Left lung (tissue), 10 donors: ENCODE results near the gene LUM. TPM values are rescaled to one million over a fixed set of nuclear protein-coding genes. Genes with fewer than 3 reads are reported as not detected.
A peak's percentile ranks its signal among the peaks of the same experiment; 100 is the strongest.

ENCODE experiments used
- ATAC-seq: fragments of 200-7000 bp; cut with Tn5 transposase; one replicate; pipeline ENCODE4 v1.9.1; 2020; ENCODE audit warnings: moderate library complexity
- DNase-seq, 4 donors: peaks; one replicate each; pipeline ENCODE4 v3.0.0-alpha.2; 2013 to 2020
- H3K27ac ChIP-seq, 2 donors: fragments of 200-600 bp; sonication (generic) in 1 of 2; one replicate each; pipeline versions ENCODE4 v1.5.0 to v1.8.0; 2020 to 2021
- H3K27me3 ChIP-seq, 2 donors: fragments of 200-600 bp; sonication (generic) in 1 of 2; one replicate each; pipeline versions ENCODE4 v1.5.0 to v1.8.0; 2020 to 2021
- H3K36me3 ChIP-seq, 2 donors: fragments of 200-600 bp; sonication (generic) in 1 of 2; one replicate each; pipeline versions ENCODE4 v1.5.0 to v1.8.0; 2020 to 2021
- H3K4me1 ChIP-seq, 2 donors: fragments of 200-600 bp; one replicate each; pipeline ENCODE4 v1.8.0; 2021
- H3K4me3 ChIP-seq, 2 donors: fragments of 200-600 bp; sonication (generic) in 1 of 2; one replicate each; pipeline versions ENCODE4 v1.5.0 to v1.8.0; 2020 to 2021; ENCODE audit warnings: mild to moderate bottlenecking in 1 of 2
- H3K9me3 ChIP-seq, 2 donors: fragments of 200-600 bp; sonication (generic) in 1 of 2; one replicate each; pipeline versions ENCODE4 v1.5.0 to v1.8.0; 2020 to 2021
- intact Hi-C, 2 donors: fragments of 100-400 bp; cut with DNase I; formaldehyde crosslinking; loops; one replicate each; pipeline versions ENCODE4 v1.11.2 to v1.14.2; 2022
- polyA plus RNA-seq, 6 donors: library from polyadenylated mRNA; unstranded; fragments of 120-200 nt; gene quantifications; one replicate each; pipeline ENCODE4 v1.2.1, GENCODE V29; 2013; ENCODE audit not compliant: insufficient read length in 6 of 6
- total RNA-seq, 2 donors: library from RNA; stranded (reverse); fragmentation: NEBNext Ultra II Directional; extraction: Animal tissue kit (Norgen Biotek cat#: 25700); gene quantifications; one replicate each; pipeline ENCODE4 v1.2.1, GENCODE V29; 2021
- TF ChIP-seq, protein P1 (sequence below), 2 donors: fragments of 200-600 bp; sonication (generic) in 1 of 2; IDR thresholded peaks; one replicate each; pipeline versions ENCODE4 v1.5.0 to v1.8.0; 2021; ENCODE audit warnings: antibody characterized with exemption in 2 of 2
- donor health status: DM: no; HTN: yes; CAD: no.
- donor health status: DM: no; HTN: no; CAD: no.

Gene LUM
- total and polyA plus RNA-seq, 8 donors: 605 to 1,088 (median 884) TPM

DNA sequence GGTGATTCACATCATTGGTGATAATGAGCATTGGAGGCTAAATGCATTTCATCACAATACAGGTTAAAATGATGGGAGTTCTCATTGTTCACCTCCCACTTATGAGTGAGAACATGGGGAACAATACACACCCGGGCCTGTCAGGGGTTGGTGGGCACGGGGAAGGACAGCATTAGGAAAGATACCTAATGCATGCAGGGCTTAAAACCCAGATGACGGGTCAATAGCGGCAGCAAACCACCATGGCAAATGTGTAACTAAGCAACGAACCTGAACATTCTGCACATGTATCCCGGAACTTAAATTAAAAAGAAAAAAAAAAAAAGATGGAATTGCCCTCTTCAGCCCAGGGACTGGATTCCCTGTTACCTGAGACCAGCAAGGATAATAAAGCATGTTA lies 2.3 kb upstream of the LUM start:
- intact Hi-C loops: no loop called here
- Histone ChIP-seq H3K4me3 (no peak overlapping the region), H3K36me3 (no peaks in the 10 kb centered on the region), H3K9me3 (no peaks in the 10 kb centered on the region), H3K4me1 (no peaks in the 10 kb centered on the region), H3K27ac (no peak overlapping the region), H3K27me3 (no peaks in the 10 kb centered on the region)
- no peak for ATAC-seq
- no peak for DNase-seq
- TF ChIP-seq, protein P1, sequence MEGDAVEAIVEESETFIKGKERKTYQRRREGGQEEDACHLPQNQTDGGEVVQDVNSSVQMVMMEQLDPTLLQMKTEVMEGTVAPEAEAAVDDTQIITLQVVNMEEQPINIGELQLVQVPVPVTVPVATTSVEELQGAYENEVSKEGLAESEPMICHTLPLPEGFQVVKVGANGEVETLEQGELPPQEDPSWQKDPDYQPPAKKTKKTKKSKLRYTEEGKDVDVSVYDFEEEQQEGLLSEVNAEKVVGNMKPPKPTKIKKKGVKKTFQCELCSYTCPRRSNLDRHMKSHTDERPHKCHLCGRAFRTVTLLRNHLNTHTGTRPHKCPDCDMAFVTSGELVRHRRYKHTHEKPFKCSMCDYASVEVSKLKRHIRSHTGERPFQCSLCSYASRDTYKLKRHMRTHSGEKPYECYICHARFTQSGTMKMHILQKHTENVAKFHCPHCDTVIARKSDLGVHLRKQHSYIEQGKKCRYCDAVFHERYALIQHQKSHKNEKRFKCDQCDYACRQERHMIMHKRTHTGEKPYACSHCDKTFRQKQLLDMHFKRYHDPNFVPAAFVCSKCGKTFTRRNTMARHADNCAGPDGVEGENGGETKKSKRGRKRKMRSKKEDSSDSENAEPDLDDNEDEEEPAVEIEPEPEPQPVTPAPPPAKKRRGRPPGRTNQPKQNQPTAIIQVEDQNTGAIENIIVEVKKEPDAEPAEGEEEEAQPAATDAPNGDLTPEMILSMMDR (IDR thresholded peaks at IDR 0.05): no peak

DNA sequence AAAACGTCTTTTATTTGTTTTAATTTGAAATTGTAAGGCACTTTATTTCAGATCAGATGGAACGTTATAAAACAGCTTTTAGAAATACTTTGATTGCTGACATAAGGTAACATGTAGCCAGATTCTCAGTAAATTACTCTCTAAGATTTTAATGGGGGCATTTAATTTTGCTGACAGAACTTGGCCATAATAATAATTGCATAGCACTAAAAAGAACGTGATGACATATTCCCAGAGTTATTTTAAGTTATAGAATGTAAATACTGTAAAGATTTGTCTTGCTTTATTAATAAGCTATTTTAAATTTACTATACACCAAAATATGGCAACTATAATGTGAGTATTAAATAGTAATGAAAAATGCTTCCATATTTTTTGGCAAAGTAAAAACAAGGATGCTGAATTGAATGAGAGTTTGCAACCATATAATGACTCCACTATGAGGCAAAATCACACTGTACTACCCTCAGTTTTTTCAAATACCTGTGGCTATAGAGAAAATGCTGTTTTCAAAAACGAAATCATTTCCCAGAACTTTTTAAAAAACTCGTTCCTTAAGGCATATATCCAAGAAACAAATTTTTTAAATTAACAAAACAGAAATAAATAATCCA lies 876 bp downstream of the LUM start:
- DNase-seq (no peak), ATAC-seq (no peak)
- Histone ChIP-seq H3K36me3 (no peaks in the 10 kb centered on the region), H3K27me3 (no peaks in the 10 kb centered on the region), H3K4me1 (no peaks in the 10 kb centered on the region), H3K27ac (peak overlapping the region; percentile 57 to 67), H3K4me3 (peak overlapping the region; percentile 10 to 20), H3K9me3 (no peaks in the 10 kb centered on the region)
- TF ChIP-seq, protein P1 (IDR thresholded peaks at IDR 0.05): no peak
- intact Hi-C loops: no loop called here

DNA sequence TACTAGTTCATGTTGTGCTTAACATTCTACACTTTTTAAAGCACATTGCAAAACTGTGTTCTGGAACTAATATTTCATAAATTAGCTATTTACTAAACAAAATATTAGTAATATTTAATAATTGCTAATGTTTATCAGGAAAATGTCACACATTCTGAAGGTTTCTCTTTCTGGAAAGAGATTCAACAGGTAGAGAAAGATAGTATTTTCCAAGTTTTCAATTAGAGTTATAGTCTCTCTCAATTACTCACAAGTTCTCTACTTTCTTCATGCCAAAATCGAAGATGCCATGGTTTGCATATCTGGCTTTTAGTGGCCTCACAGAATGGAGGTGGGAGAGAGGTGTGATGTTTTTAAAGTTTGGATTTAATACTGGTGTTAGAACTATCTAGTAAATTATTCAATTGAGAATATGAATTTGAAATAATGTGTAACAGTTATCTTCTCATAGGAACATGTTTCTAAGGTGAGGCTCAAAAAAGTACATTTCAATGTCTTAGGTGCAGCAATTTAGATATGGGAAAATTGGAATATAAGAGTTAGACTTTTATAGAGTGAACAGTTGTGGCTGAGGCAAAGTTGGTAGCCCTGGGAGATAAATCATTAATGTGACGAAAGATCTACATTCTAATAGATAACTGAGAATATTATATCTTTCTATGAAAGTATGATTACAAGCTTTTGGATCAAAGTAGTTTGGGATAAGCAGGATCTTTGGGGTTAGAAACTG lies 1.5 kb downstream of the LUM start:
- ATAC-seq: no peak
- H3K27me3 ChIP-seq: no peaks in the 10 kb centered on the region
- H3K4me1 ChIP-seq: no peaks in the 10 kb centered on the region
- TF ChIP-seq, protein P1 (IDR thresholded peaks at IDR 0.05): no peak
- H3K4me3 ChIP-seq: peak overlapping the region; percentile 10 to 20
- H3K27ac ChIP-seq: peak overlapping the region; percentile 57 to 67
- H3K9me3 ChIP-seq: no peaks in the 10 kb centered on the region
- H3K36me3 ChIP-seq: no peaks in the 10 kb centered on the region
- DNase-seq: no peak
- intact Hi-C loops: no loop called here

DNA sequence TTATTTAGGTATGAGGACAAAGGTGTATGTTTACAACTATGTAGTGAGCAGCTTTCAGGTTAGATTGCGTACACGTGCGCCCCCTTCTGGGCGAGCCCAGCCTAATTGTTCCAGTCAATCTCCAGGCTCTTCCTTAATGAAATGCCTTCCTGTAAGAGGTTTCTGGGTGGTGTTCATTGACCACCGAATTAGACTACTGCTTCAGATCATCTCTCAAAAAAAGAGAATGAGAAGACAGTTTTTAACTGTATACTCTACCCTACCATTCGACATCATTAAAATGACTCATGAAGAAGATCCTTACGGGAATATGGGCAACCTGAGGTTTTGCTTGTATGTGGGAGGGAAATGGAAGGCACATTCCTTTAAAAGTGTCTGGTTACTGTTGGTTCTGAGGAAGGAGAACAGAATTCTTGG lies 2.1 kb downstream of the LUM start:
- Histone ChIP-seq H3K9me3 (no peaks in the 10 kb centered on the region), H3K27ac (peak overlapping the region; percentile 57 to 67), H3K4me3 (peak overlapping the region; percentile 10 to 20), H3K36me3 (no peaks in the 10 kb centered on the region), H3K27me3 (no peaks in the 10 kb centered on the region), H3K4me1 (no peaks in the 10 kb centered on the region)
- DNase-seq (peak; percentile 61 to 79 (median 64)), ATAC-seq (peak; percentile 81)
- intact Hi-C loops: no loop called here
- TF ChIP-seq, protein P1 (IDR thresholded peaks at IDR 0.05): peak; percentile 38 to 63

DNA sequence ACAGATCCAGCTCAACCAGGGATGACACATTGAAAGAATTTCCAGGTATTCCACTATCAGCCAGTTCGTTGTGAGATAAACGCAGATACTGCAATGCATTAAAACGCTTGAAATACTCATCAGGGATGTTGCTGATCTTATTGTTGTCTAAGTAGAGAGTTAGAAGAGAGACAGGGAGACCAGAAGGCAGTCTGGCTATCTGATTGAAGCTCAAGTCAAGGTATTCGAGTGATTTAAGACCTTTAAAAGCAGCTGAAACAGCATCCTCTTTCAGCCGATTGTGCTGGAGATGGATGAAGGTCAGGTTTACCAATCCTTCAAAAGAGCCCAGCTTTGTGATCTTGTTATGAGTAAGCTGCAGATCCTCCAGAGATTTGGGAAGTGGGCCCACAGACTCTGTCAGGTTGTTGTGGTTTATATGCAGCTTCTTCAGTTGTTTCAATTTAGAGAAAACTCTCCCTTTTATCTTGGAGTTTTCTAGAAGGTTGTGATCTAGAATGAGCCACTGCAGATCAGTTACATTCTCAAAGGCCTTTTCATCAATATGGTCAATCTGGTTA lies 3.0 kb downstream of the LUM start:
- TF ChIP-seq, protein P1 (IDR thresholded peaks at IDR 0.05): no peak
- H3K27me3 ChIP-seq: no peaks in the 10 kb centered on the region
- H3K4me1 ChIP-seq: no peaks in the 10 kb centered on the region
- no peak for ATAC-seq
- no peaks in the 10 kb centered on the region for H3K9me3 ChIP-seq
- H3K36me3 ChIP-seq: no peaks in the 10 kb centered on the region
- peak overlapping the region; percentile 10 to 20 for H3K4me3 ChIP-seq
- H3K27ac ChIP-seq: peak overlapping the region in 1 of 2 donors; percentile 67
- intact Hi-C loops: no loop called here
- DNase-seq: no peak
